HG03064 (cell line): ENCODE results near the gene BSPRY.
"Not testable (repeated sequence)": the region's sequence is repeated elsewhere in the genome, so short reads cannot be mapped to it uniquely, and the experiment has no call there.

Experiments used
- ATAC-seq: cut with Tn5 transposase; IDR thresholded peaks from one replicate; pipeline ENCODE4 v1.9.1; 2021; ENCODE audit warnings: low read depth; ENCODE audit not compliant: unreplicated experiment

The BSPRY gene

DNA sequence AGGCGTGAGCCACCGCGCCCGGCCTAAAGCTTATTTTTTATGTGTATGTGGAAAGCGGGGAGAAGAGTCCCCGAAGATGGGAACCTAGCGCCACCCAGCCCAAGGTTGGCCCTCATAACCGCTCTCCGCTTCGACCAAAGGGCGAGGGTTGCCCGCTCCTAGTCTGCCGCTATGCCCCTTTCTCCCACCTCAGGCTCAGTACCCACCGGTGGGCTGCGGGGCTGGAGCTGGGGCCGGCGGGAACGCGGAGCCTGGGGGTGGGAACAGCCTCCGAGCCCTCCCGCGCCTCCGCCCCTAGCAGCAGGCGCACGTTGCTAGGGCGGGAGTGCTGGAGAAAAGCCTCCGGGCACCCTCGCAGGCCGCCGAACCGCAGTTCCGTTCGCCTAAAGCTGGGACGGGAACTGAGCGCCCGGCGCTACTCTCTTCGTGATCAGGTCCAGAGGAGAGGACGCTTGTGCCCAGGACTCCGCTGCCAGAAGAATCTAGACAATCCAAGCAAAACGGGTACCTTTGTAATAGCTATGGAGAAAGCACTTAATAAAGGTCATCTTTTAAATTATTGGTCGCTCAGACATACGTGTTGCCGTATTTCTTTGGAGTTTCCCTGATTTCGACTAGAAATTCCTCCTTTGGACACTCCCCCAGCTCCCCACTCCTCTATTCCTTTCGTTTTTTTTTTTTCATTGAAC is 9.2 kb upstream of the BSPRY start, which contains the start of gene WDR31:
Gene WDR31 (minus strand): TSS at position 265 of the 689 bp plus-strand sequence. CDS start 8,253 bp downstream, outside the sequence.
- peak; percentile 98 for ATAC-seq

DNA sequence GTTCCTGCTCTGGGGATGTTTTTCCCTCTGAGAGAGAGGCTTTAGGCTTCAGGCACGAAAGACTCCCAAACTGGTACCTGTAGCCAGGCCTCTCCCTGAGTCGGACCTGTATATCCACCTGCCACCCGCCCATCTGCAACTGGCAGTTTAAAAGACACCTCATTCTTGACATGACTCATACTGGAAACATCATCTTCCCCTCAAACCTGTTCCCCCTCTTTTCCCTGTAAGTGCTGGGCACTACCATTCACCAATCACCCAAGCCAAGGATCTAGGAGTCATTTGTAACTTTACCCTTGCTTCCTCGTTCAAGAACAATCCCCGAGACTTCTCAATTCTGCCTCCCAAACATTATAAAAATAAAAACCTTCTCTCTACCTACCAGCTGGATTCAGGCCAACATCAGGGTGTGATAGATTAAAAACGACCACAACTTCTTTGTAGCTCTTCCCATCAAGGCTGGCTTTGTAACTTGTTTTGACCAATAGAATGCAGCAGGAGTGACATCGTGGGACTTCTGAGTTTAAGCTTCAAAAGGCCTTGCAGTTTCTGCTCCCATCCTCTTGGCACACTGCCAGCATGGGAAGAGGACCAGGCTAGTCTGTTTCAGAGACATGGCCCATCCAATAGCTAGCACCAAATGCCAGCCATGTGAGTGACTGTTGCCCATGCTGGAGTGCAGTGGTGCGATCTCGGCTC is 7.5 kb upstream of the BSPRY start:
- no peak for ATAC-seq

DNA sequence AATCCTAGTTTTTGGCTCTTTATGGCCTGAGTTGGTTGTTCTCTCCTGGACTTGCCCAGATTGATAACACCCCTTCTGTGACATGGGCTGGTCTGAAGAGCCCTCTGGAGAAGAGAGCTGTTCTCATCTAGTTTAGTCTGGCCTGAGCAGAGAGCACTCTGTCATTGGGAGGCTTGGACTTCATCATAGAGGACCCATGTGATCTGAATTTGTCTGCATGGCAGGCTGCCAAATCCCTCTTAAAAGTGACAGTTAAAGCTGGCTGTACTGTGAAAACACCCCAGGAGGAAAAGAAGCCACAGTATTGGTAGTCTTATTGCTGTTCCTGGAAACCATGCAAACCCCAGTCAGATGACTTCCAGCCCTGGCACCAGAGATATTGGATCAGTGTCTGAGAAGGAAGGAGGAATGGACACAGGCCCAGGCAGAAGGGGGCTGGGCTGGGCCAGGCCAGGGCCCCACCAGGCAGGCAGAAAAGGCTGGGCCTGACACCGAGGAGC is 5.6 kb upstream of the BSPRY start:
- no peak for ATAC-seq

GRCh38 chr9:113345190-113345589 is 4.2 kb upstream of the BSPRY start:
- ATAC-seq = no peak

DNA sequence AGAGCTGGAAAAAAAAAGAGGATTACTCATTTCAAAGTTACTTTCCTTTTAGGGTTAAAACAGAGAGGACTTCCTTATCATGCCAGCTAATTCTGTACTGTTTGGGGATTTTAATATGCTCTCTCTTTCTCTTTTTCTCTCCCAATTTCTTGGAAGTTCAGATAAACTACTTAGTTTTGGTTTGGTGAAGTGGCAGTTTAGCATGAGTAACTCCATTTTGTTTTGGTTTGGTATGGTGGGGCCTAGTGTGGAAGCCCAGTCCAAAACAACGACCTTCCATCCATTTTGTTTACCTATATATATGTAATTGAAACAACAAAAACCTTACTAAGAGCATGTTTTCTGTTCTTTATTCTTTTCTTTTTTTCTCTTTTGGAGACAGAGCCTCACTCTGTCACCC is 3.7 kb upstream of the BSPRY start:
- no peak for ATAC-seq

DNA sequence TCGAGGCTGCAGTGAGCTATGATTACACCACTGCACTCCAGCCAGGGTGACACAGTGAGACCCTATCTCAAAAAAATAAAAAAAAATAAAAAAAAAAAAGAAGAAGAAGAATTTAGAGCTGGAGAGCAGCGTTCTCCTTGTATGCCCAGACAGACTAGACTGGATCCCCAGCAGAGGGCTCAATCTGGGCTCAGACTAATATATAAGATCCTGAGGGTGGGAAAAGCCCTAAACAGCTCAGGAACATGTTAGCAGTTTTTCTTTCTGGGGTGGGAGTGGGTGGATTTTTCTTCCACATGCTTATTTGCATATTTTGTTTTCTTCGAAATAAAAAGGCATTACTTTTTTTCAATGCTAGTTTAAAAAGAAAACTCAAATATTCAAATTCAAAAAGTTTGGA is 904 bp upstream of the BSPRY start:
- ATAC-seq = no peak

- no peak for ATAC-seq
Observed at GRCh38 chr9:113349066-113349444, 286 bp upstream of the BSPRY start.

GRCh38 chr9:113350107-113350661 is 843 bp downstream of the BSPRY start:
- no peak for ATAC-seq

DNA sequence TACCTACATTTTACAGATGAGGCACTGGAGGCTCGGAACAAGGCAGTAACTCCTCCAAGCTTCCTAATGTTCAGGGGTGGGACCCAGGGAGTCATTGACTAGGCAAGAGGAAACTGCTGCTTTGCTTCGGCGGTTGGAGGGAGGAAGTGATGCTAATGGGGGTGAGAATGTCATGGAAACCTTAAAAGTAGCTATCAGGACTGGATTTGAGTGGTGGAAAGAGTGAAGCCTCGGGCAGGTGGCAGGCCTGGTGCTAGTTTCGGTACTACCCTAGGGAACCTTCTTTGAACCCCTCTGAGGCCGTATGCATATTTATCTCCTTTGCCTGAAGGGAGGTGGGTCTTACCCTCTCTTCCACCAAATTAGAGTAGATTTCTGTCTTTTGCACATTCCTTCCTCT is 1.6 kb downstream of the BSPRY start:
- ATAC-seq = no peak

GRCh38 chr9:113352006-113352405 is 2.7 kb downstream of the BSPRY start:
- no peak for ATAC-seq

DNA sequence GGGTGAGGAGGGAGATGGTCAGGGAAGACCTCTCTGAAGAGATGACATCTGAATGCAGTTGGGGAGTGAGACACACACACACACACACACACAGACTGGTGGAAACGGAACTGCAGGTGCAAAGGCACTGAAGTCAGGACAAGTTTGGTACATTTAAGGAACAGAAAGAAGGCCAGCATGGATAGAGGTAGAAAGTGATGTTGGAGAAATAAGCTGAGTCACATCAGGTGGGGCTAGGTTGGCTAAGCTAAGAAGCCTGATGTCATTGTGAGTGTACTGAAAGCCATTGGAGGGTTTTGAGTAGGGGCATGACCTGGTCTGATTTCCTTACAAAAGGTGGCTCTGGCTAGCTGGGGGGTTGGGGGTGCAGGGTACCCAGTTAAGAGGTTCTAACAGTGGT is 3.1 kb downstream of the BSPRY start:
- no peak for ATAC-seq

DNA sequence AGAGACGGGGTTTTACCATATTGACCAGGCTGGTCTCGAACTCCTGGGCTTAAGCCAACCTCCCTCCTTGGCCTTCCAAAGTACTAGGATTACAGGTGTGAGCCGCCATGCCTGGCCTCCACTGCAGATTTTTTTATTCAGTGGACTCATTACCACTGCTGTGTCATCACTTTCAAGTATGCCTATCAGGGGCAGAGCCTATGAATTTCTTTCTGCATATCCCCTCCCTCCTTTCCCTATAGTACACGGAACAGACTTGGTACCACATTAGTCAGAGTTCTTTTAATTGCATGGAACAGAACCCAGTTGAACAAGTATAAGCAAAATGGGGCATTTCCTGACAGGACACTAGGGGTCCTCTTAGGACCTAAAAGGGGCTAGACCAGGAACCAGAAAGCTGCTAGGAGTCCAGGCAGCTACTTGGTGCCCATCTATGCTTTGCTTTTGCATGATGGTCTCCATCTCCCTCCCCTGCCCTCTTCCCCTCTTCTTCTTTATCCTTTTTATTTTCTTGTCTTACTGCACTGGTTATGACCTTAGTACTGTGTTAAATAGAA is 5.8 kb downstream of the BSPRY start:
- ATAC-seq = no peak

DNA sequence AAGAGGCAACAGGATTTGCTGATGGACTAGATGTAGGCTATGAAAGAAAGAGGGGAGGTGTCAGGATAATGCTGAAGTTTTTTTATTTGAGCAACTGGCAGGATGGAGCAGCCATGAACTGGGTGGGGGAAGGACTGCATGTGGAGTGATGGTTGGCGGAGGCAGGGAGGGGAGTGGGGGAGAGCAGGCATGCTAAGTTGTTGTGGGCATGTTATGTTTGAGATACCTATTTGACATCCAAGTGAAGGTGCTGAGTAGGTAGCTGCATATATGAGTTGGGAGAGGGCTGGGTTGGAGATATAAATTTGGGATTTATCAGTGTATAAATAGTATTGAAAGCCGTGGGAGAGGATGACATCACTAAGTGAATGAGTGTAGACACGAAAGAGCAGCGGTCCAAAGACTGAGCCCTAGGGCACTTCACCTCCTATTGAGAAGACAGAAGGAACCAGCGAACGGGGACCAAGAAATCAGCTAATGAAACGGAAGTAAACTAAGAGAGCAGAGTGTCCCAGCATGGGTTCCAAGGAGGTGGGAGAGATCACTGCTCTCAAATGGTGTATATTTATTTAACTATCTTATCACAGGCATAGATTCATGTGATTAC is 7.4 kb downstream of the BSPRY start:
- ATAC-seq = no peak

GRCh38 chr9:113359385-113359784 is 10.0 kb downstream of the BSPRY start:
- ATAC-seq = no peak

DNA sequence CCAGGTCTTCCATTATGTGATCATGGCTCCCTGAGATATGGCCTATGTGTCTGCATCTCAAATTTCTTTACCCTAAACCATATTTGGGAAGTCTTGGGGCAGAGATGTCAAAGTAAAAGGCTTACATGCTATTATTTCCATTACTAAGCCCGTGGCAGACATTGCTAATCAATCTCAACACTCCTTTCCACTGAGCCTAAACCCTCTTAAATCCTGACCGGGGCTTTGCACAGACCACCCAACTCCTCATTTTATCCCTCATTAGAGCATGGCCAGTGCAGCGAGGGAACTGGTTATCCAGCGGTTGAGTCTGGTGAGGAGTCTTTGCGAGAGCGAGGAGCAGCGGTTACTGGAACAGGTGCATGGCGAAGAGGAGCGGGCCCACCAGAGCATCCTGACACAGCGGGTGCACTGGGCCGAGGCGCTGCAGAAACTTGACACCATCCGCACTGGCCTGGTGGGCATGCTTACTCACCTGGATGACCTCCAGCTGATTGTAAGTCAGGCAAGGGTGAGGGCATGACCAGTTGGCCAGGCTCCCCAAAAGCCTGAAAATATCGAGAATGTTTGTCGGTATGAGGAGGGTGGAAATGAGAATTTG is 11.0 kb downstream of the BSPRY start:
- no peak for ATAC-seq

- ATAC-seq = no peak
Observed at GRCh38 chr9:113361304-113362018, 12.1 kb downstream of the BSPRY start.

DNA sequence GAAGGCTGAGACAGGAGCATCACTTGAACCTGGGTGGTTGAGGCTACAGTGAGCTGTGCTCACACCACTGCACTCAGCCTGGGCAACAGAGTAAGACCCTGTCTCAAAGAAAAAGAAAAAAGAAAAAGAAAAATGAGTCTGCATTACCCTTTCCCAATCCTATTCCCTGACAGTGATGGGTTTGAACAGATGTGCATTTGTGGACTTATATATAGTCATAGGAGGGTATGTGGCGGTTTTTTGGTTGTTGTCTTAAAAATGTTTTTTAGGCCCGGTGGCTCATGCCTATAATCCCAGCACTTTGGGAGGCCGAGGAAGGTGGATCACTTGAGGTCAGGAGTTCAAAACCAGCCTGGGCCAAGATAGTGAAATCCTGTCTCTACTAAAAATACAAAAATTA is 14.0 kb downstream of the BSPRY start:
- no peak for ATAC-seq

DNA sequence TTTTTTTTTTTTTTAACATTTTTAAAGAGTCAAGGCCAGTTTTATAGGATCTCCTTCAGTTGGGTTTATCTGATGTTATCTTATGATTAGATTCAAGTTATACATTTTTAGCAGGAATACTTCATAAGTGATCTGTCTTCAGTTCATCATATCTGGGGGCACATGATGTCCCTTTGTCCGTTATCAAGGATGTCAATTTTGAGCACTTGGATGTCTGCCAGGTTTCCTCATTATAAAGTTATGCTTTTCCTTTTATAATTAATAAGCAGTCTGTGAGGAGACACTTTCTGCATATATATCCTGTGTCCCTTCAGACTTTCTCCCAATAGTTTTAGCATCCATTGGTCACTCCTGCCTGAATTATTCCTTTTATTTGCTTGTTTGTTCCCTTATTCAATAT is 15.6 kb downstream of the BSPRY start:
- no peak for ATAC-seq

- not testable (repeated sequence) for ATAC-seq
Observed at GRCh38 chr9:113365652-113366051, 16.3 kb downstream of the BSPRY start.

GRCh38 chr9:113368348-113368981 is 19.1 kb downstream of the BSPRY start:
- no peak for ATAC-seq
